Measurements from ENCODE around the gene CD83. TPM values are rescaled to one million over a fixed set of nuclear protein-coding genes. Genes with fewer than 3 reads are reported as not detected.

CD83 gene
- total RNA-seq, 1 experiment from 2014 or later = 7.0 TPM

DNA sequence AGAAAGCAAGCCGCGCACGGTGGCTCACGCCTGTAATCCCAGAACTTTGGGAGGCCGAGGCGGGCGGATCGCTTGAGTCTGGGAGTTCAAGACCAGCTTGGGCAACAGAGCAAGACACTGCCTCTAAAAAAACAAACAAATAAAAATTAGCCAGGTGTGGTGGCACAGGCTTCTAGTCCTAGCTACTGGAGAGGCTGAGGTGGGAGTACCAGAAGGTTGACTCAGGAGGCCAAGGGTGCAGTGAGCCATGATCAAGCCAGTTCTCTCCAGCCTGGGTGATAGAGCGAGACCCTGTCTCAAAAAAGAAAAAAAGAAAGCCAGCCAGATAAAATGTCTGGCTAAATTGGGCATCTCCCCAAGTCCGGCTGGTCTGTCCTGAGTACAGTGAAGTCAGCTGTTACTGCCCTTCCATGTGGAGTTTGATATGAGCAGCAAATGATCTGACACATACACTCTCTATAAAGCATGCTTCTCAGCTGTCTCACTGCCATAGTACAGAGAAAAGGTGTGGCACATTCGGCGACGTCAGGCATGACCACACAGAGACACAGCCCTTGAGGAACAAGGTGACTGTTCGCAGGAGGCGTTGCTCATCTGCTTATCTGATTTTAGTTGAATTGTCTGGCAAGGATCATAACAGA lies 13.0 kb downstream of the CD83 start:
- Histone ChIP-seq H2BK15ac (ENCODE audit: low read depth, low read length) (no peak overlapping the region), H4K8ac (replicated peaks; ENCODE audit: insufficient read length, low read depth, low read length) (no peak overlapping the region), H3K27ac (ENCODE audit: insufficient read length, low read depth, low read length) (no peak overlapping the region), H4K91ac (ENCODE audit: insufficient read length, low read depth, low read length) (no peak overlapping the region), H3K18ac (ENCODE audit: insufficient read length, low read depth, low read length) (no peak overlapping the region), H2BK5ac (ENCODE audit: insufficient read length, low read length) (no peak overlapping the region), H4K5ac (ENCODE audit: insufficient read length, low read depth, low read length) (no peak overlapping the region), H3K4me2 (ENCODE audit: insufficient read depth, insufficient read length, low read length) (no peak overlapping the region), H2BK12ac (ENCODE audit: insufficient read length, low read depth, low read length) (no peak overlapping the region), H3K9me3 (ENCODE audit: control insufficient read depth, low read depth, low read length) (no peaks in the 10 kb centered on the region), H2BK120ac (ENCODE audit: low read depth, low read length, poor library complexity, severe bottlenecking) (no peak overlapping the region), H3K23ac (ENCODE audit: insufficient read length, low read depth, low read length) (no peak overlapping the region), H3K27me3 (ENCODE audit: insufficient read depth, low read length) (no peaks in the 10 kb centered on the region), H2BK20ac (ENCODE audit: low read depth, low read length, poor library complexity, severe bottlenecking) (no peak overlapping the region), H2AK5ac (ENCODE audit: insufficient read length, low read length) (no peak overlapping the region), H3K79me2 (ENCODE audit: insufficient read depth, low read length) (no peaks in the 10 kb centered on the region), H3T11ph (ENCODE audit: low read length) (no peak overlapping the region), H4K20me1 (ENCODE audit: control insufficient read depth, insufficient read depth, insufficient read length) (no peaks in the 10 kb centered on the region), H3K9ac (ENCODE audit: extremely low read depth, insufficient read length, low read length) (no peak overlapping the region), H3K23me2 (ENCODE audit: insufficient read length, low read depth, low read length, poor library complexity, severe bottlenecking) (no peaks in the 10 kb centered on the region), H3K4ac (ENCODE audit: low read depth, low read length) (no peak overlapping the region), H3K14ac (ENCODE audit: insufficient read depth, low read length) (no peak overlapping the region), H3K56ac (ENCODE audit: insufficient read length, low read depth, low read length) (no peak overlapping the region), H2AFZ (ENCODE audit: low read length) (no peak overlapping the region), H3K4me1 (ENCODE audit: insufficient read depth, low read length) (peaks cover 12% of the 10 kb centered on the region), H3K79me1 (ENCODE audit: insufficient read depth, low read depth, low read length, poor library complexity, severe bottlenecking) (no peaks in the 10 kb centered on the region)
- TF ChIP-seq, protein P1, sequence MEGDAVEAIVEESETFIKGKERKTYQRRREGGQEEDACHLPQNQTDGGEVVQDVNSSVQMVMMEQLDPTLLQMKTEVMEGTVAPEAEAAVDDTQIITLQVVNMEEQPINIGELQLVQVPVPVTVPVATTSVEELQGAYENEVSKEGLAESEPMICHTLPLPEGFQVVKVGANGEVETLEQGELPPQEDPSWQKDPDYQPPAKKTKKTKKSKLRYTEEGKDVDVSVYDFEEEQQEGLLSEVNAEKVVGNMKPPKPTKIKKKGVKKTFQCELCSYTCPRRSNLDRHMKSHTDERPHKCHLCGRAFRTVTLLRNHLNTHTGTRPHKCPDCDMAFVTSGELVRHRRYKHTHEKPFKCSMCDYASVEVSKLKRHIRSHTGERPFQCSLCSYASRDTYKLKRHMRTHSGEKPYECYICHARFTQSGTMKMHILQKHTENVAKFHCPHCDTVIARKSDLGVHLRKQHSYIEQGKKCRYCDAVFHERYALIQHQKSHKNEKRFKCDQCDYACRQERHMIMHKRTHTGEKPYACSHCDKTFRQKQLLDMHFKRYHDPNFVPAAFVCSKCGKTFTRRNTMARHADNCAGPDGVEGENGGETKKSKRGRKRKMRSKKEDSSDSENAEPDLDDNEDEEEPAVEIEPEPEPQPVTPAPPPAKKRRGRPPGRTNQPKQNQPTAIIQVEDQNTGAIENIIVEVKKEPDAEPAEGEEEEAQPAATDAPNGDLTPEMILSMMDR (conservative IDR thresholded peaks at IDR 0.05) = no peak
- peak overlapping the region in 1 of 3 experiments; percentile 68; a peak in 1 of 7 replicates for H3K27ac Mint-ChIP-seq
- no CpG with 5 or more reads among the region's 15 CpGs for WGBS (ENCODE audit: extremely low coverage, insufficient read length, low lambda C conversion rate)
- peaks cover 0 to 6% (median 0%) of the 10 kb centered on the region in 3 experiments; a peak in 4 of 7 replicates for H3K36me3 Mint-ChIP-seq (ENCODE audit: insufficient read depth in 1 of 3, low read depth in 3 of 3)
- H3K4me1 Mint-ChIP-seq = peaks cover 29 to 30% of the 10 kb centered on the region in 2 experiments
- no peak overlapping the region; a peak in 1 of 5 replicates for H3K4me3 Mint-ChIP-seq
- DNase-seq = no peak
- H3K9me3 Mint-ChIP-seq = no peaks in the 10 kb centered on the region
- no peaks in the 10 kb centered on the region for H3K27me3 Mint-ChIP-seq (ENCODE audit: low read depth)
